Measurements from ENCODE around the gene STOML2.

GRCh38 chr9:35069020-35069419 is 33.9 kb downstream of the STOML2 start:
- TF ChIP-seq, protein P1, sequence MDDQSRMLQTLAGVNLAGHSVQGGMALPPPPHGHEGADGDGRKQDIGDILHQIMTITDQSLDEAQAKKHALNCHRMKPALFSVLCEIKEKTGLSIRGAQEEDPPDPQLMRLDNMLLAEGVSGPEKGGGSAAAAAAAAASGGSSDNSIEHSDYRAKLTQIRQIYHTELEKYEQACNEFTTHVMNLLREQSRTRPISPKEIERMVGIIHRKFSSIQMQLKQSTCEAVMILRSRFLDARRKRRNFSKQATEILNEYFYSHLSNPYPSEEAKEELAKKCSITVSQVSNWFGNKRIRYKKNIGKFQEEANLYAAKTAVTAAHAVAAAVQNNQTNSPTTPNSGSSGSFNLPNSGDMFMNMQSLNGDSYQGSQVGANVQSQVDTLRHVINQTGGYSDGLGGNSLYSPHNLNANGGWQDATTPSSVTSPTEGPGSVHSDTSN (CRISPR knock-in tag; IDR thresholded peaks at IDR 0.05) = no peak
- TF ChIP-seq ZNF138 (tag by site-specific recombination; IDR thresholded peaks at IDR 0.05; ENCODE audit: borderline replicate concordance) = no peak
- TF ChIP-seq SETDB1 (IDR thresholded peaks at IDR 0.05; ENCODE audit: insufficient read length, low read length) = no peak
- TF ChIP-seq CTCF (tag by site-specific recombination; IDR thresholded peaks at IDR 0.05) = no peak
